Nephron progenitor cell (in vitro differentiated cells): ENCODE measurements around the gene MAB21L4.
A peak's percentile ranks its signal among the peaks of the same experiment; 100 is the strongest.

Experiments
- DNase-seq: peaks from one replicate; pipeline ENCODE4 v3.0.0; 2021
- H3K27ac Mint-ChIP-seq: 2 replicates; pipeline ENCODE4 v1.8.0; 2021; ENCODE audit warnings: mild to moderate bottlenecking, moderate library complexity, mixed read lengths
- H3K27me3 Mint-ChIP-seq: 2 replicates; pipeline ENCODE4 v1.8.0; 2021; ENCODE audit warnings: mild to moderate bottlenecking, low read depth, mixed read lengths; ENCODE audit not compliant: poor library complexity
- H3K36me3 Mint-ChIP-seq: 2 replicates; pipeline ENCODE4 v1.8.0; 2021; ENCODE audit warnings: low read depth, mixed read lengths
- H3K4me1 Mint-ChIP-seq: 2 replicates; pipeline ENCODE4 v1.8.0; 2021; ENCODE audit warnings: mixed read lengths
- H3K4me3 Mint-ChIP-seq: 2 replicates; pipeline ENCODE4 v1.8.0; 2021; ENCODE audit warnings: mild to moderate bottlenecking, moderate library complexity, mixed read lengths
- H3K9me3 Mint-ChIP-seq: 2 replicates; pipeline ENCODE4 v1.8.0; 2021; ENCODE audit warnings: mild to moderate bottlenecking, moderate library complexity, mixed read lengths
- CTCF ChIP-seq: fragments of 200-600 bp; sonication (generic); IDR thresholded peaks from 2 replicates; pipeline ENCODE4 v1.5.0; 2021; ENCODE audit warnings: antibody characterized with exemption

The MAB21L4 gene

DNA sequence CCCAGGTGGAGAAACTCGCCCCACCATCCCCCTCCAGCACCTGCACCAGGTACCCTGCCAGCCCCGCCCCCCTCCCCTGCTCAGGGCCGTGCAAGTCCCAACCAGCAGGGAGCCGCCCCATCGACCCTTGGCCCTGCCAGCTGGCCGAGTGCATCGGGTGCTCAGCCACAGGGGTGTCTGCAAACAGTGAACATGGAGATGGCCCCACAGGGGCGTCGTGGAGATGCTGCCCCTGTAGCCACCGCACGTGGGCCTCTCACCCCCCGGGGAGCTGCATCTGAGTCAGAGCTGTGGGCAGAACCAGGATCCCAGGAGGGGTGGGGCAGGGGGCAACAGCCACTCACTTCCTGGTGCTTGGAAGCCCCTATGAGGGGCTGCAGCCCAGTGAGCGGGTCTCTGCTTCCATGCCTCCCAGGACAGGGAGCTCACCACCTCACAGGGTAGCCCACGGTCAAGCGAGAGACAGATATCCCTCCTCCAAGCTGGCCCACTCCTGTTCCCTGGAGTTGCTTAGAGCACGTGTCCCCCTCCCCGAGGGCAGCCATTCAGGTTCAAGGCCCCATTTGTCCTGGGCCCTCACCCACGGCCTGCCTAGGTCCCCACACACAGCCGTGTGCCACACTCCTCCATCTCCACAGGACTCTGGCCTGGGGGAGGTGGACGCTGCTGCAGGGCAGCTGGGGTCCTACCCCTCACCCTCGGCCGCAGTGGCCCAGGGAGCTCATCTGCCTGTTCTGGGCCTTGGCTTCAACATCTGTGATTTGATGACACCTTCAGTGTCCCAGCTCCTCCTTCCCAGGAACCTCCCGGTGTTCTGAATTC, 1.1 kb upstream of the MAB21L4 start:
- Mint-ChIP-seq H3K4me1 (peaks cover 5% of the 10 kb centered on the region), H3K36me3 (no peaks in the 10 kb centered on the region), H3K9me3 (peaks cover 15% of the 10 kb centered on the region), H3K27ac (no peak overlapping the region), H3K4me3 (no peak overlapping the region), H3K27me3 (peaks cover 3% of the 10 kb centered on the region)
- no peak for TF ChIP-seq CTCF
- no peak for DNase-seq

DNA sequence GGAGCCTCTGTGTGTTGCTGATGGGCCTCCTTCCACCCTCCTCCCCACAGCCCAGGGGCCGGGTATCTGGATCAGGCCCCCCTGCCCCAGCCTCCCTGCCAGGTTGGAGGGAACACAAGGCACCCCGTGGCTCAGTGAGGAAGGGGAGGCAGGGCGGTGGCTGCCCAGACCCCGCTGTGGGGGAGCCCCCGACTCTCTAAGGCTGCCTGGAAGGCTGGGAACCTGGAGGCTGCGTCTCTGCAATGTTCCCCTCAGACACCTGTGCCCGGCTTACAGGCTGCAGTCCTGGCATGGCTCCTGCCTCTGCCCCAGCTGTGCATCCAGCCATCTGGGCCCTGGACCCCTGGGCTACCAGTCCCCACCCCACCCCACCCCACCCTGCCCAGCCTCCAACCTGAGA, 438 bp upstream of the MAB21L4 start:
- peaks cover 5% of the 10 kb centered on the region for H3K4me1 Mint-ChIP-seq
- H3K27me3 Mint-ChIP-seq: peaks cover 3% of the 10 kb centered on the region
- no peak for TF ChIP-seq CTCF
- no peaks in the 10 kb centered on the region for H3K36me3 Mint-ChIP-seq
- H3K4me3 Mint-ChIP-seq: no peak overlapping the region
- no peak overlapping the region for H3K27ac Mint-ChIP-seq
- H3K9me3 Mint-ChIP-seq: peaks cover 8% of the 10 kb centered on the region
- DNase-seq: no peak

GRCh38 chr2:240894836-240895558, 959 bp downstream of the MAB21L4 start:
- no peaks in the 10 kb centered on the region for H3K9me3 Mint-ChIP-seq
- H3K36me3 Mint-ChIP-seq: no peaks in the 10 kb centered on the region
- H3K4me3 Mint-ChIP-seq: no peak overlapping the region
- no peak overlapping the region for H3K27ac Mint-ChIP-seq
- TF ChIP-seq CTCF: no peak
- H3K4me1 Mint-ChIP-seq: peaks cover 5% of the 10 kb centered on the region
- H3K27me3 Mint-ChIP-seq: no peaks in the 10 kb centered on the region
- DNase-seq: no peak

GRCh38 chr2:240894006-240894405, 1.9 kb downstream of the MAB21L4 start:
- no peak for TF ChIP-seq CTCF
- H3K4me3 Mint-ChIP-seq: no peak overlapping the region
- no peak overlapping the region for H3K27ac Mint-ChIP-seq

GRCh38 chr2:240893363-240893844, 2.6 kb downstream of the MAB21L4 start:
- Mint-ChIP-seq H3K27me3 (no peaks in the 10 kb centered on the region), H3K4me3 (peak overlapping the region; percentile 40), H3K4me1 (peaks cover 5% of the 10 kb centered on the region), H3K36me3 (no peaks in the 10 kb centered on the region), H3K27ac (no peak overlapping the region), H3K9me3 (no peaks in the 10 kb centered on the region)
- peak; percentile 65 for DNase-seq
- TF ChIP-seq CTCF: no peak

More at GRCh38 chr2:240894006-240894405, 1.9 kb downstream of the MAB21L4 start:
- peaks cover 5% of the 10 kb centered on the region for H3K4me1 Mint-ChIP-seq
- H3K36me3 Mint-ChIP-seq: no peaks in the 10 kb centered on the region
- H3K9me3 Mint-ChIP-seq: no peaks in the 10 kb centered on the region
- H3K27me3 Mint-ChIP-seq: no peaks in the 10 kb centered on the region
- no peak for DNase-seq
